Liver (tissue), 9 donors: ENCODE results near the gene ST14. TPM values are rescaled to one million over a fixed set of nuclear protein-coding genes. Genes with fewer than 3 reads are reported as not detected.

Experiments
- DNase-seq: peaks from one replicate; pipeline ENCODE4 v3.0.0-alpha.2; 2017; ENCODE audit warnings: low spot score
- H3K27ac ChIP-seq, 2 donors: one replicate each; pipeline ENCODE4 v1.7.0; 2013; ENCODE audit warnings: inconsistent platforms in 2 of 2, low read length in 2 of 2, control low read depth in 1 of 2, low read depth in 1 of 2, mild to moderate bottlenecking in 1 of 2
- H3K27me3 ChIP-seq, 4 donors: one replicate each; pipeline versions ENCODE4 v1.6.1 to v1.7.0; 2013; ENCODE audit warnings: low read length in 3 of 4, inconsistent platforms in 1 of 4, mild to moderate bottlenecking in 1 of 4, moderate library complexity in 1 of 4; ENCODE audit not compliant: control insufficient read depth in 4 of 4, insufficient read depth in 4 of 4
- H3K36me3 ChIP-seq, 4 donors: one replicate each; pipeline versions ENCODE4 v1.6.1 to v1.7.0; 2013; ENCODE audit warnings: low read length in 3 of 4, mild to moderate bottlenecking in 3 of 4, low read depth in 1 of 4, moderate library complexity in 1 of 4; ENCODE audit not compliant: control insufficient read depth in 4 of 4, insufficient read depth in 3 of 4
- H3K4me1 ChIP-seq, 4 donors: one replicate each; pipeline versions ENCODE4 v1.6.1 to v1.7.0; 2013; ENCODE audit warnings: low read length in 3 of 4, mild to moderate bottlenecking in 3 of 4, moderate library complexity in 1 of 4; ENCODE audit not compliant: control insufficient read depth in 4 of 4, insufficient read depth in 4 of 4
- H3K4me3 ChIP-seq, 3 donors: one replicate each; pipeline versions ENCODE4 v1.6.1 to v1.7.0; 2013; ENCODE audit warnings: low read length in 3 of 3, control low read depth in 1 of 3, low read depth in 1 of 3, mild to moderate bottlenecking in 1 of 3
- H3K9ac ChIP-seq, 2 donors: one replicate each; pipeline ENCODE4 v1.7.0; 2013; ENCODE audit warnings: low read length in 2 of 2, mild to moderate bottlenecking in 2 of 2, moderate library complexity in 2 of 2, control low read depth in 1 of 2, low read depth in 1 of 2
- H3K9me3 ChIP-seq, 4 donors: one replicate each; pipeline versions ENCODE4 v1.6.1 to v1.7.0; 2013; ENCODE audit warnings: low read length in 3 of 4; ENCODE audit not compliant: control insufficient read depth in 4 of 4
- CTCF ChIP-seq: fragments of 150-350 bp; IDR thresholded peaks from 2 replicates; pipeline ENCODE4 v1.5.1; 2017; ENCODE audit warnings: improper control_type of control experiment, low read depth, low read length; ENCODE audit not compliant: missing input control
- FOXA1 ChIP-seq: IDR thresholded peaks from 2 replicates; pipeline ENCODE4 v1.6.1; 2016; ENCODE audit warnings: antibody characterized with exemption
- FOXA2 ChIP-seq: IDR thresholded peaks from 2 replicates; pipeline ENCODE4 v1.6.1; 2016; ENCODE audit warnings: antibody characterized with exemption
- GABPA ChIP-seq, 2 donors: IDR thresholded peaks in 1 of 2; conservative IDR thresholded peaks in 1 of 2; 2 replicates each; pipeline ENCODE4 v1.6.1; 2016; ENCODE audit warnings: antibody characterized with exemption in 2 of 2, mild to moderate bottlenecking in 1 of 2, moderate library complexity in 1 of 2
- HNF4A ChIP-seq, 2 donors: conservative IDR thresholded peaks; 2 replicates each; pipeline ENCODE4 v1.6.1; 2016; ENCODE audit warnings: antibody characterized with exemption in 2 of 2, mild to moderate bottlenecking in 2 of 2
- HNF4G ChIP-seq: IDR thresholded peaks from 2 replicates; pipeline ENCODE4 v1.6.1; 2016; ENCODE audit warnings: antibody characterized with exemption
- JUND ChIP-seq, 2 donors: IDR thresholded peaks; 2 replicates each; pipeline ENCODE4 v1.6.1; 2016; ENCODE audit warnings: antibody characterized with exemption in 2 of 2
- REST ChIP-seq: IDR thresholded peaks from 2 replicates; pipeline ENCODE4 v1.6.1; 2016; ENCODE audit warnings: antibody characterized with exemption, mild to moderate bottlenecking
- RXRA ChIP-seq, 2 donors: IDR thresholded peaks; 2 replicates each; pipeline ENCODE4 v1.6.1; 2017 to 2018; ENCODE audit warnings: antibody characterized with exemption in 2 of 2, mild to moderate bottlenecking in 1 of 2
- SP1 ChIP-seq: IDR thresholded peaks from 2 replicates; pipeline ENCODE4 v1.6.1; 2018; ENCODE audit warnings: antibody characterized with exemption, mild to moderate bottlenecking
- TAF1 ChIP-seq: conservative IDR thresholded peaks from 2 replicates; pipeline ENCODE4 v1.6.1; 2016; ENCODE audit warnings: antibody characterized with exemption, mild to moderate bottlenecking
- YY1 ChIP-seq: IDR thresholded peaks from 2 replicates; pipeline ENCODE4 v1.6.1; 2016; ENCODE audit warnings: antibody characterized with exemption, mild to moderate bottlenecking
- ZBTB33 ChIP-seq: IDR thresholded peaks from 2 replicates; pipeline ENCODE4 v1.6.1; 2016; ENCODE audit warnings: antibody characterized with exemption
- WGBS: extraction: QIAGEN DNeasy Blood & Tissue Kit; methylation state at CpG from one replicate; pipeline ENCODE4 v1.1.7; 2013; 5-methylcytosine and 5-hydroxymethylcytosine counted together
- polyA plus RNA-seq, 2 donors: library from polyadenylated mRNA; stranded (reverse) in 1 of 2; unstranded in 1 of 2; fragments of 200-250 nt in 1 of 2; fragments of >200 nt in 1 of 2; fragmentation: Nextera tagmentation in 1 of 2; extraction: Ambion mirVana in 1 of 2; gene quantifications; one replicate each; pipeline versions ENCODE4 v1.2.1 to v1.2.3, GENCODE V29; 2013 to 2015
- total RNA-seq, 2 donors: library from RNA; depleted of rRNA; stranded (reverse); fragments of >200 nt; gene quantifications; one replicate each; pipeline ENCODE4 v1.2.3, GENCODE V29; 2014
- TF ChIP-seq, protein P1 (sequence below): IDR thresholded peaks from 2 replicates; pipeline ENCODE4 v1.6.1; 2016; ENCODE audit warnings: antibody characterized with exemption
- TF ChIP-seq, protein P2 (sequence below): IDR thresholded peaks from 2 replicates; pipeline ENCODE4 v1.6.1; 2016; ENCODE audit warnings: antibody characterized with exemption
- donor health status: healthy.
- donor health status: healthy.
- donor health status: healthy.
- donor health status: healthy.
- donor health status: healthy.

The ST14 gene
- total and polyA plus RNA-seq, 4 donors = 2.8 to 5.9 (median 4.5) TPM

DNA sequence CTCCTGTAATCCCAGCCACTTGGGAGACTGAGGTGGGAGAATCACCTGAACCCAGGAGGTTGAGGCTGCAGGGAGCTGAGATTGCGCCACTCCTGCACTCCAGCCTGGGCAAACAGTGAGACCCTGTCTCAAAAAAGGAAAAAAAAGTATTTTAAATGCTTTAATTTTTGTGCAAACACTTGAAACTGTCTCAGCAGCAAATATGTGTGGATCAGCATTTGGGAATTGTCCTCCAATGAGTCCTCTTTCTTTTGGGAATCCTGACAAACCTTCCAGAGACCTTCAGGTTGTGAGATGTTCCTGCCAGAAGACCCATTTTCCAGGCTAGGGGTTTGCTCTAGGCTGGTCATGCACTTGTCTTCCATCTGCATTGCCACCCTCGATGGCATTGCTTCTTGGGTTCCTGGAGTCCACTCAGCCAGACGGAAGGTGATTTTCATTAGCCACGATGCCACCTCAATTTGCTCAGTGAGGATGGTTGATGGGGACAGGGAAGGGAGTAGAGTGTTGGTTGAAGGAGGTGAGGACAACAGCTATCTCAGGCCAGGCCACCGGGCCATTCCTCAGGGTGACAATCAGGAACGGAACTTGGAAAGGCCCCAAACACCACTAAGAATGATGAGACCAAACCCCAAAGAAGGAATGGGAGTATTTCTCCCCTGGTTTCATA is 55.4 kb downstream of the ST14 start (continued):
- TF ChIP-seq CTCF (no peak), REST (no peak), TAF1 (no peak), FOXA1 (no peak)

- no peak overlapping the region for H3K27ac ChIP-seq
- H3K9me3 ChIP-seq = no peaks in the 10 kb centered on the region
- TF ChIP-seq HNF4G (no peak), JUND (IDR thresholded peaks at IDR 0.05) (no peak), GABPA (IDR thresholded peaks at IDR 0.05 in 1 of 2, conservative IDR thresholded peaks at IDR 0.05 in 1 of 2) (no peak), HNF4A (conservative IDR thresholded peaks at IDR 0.05) (no peak), FOXA2 (no peak), ZBTB33 (no peak), CTCF (no peak), YY1 (no peak), SP1 (no peak), RXRA (IDR thresholded peaks at IDR 0.05) (no peak)
- TF ChIP-seq, protein P1, sequence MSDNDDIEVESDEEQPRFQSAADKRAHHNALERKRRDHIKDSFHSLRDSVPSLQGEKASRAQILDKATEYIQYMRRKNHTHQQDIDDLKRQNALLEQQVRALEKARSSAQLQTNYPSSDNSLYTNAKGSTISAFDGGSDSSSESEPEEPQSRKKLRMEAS = no peak
- TF ChIP-seq, protein P2, sequence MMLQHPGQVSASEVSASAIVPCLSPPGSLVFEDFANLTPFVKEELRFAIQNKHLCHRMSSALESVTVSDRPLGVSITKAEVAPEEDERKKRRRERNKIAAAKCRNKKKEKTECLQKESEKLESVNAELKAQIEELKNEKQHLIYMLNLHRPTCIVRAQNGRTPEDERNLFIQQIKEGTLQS = no peak
- H3K36me3 ChIP-seq = no peaks in the 10 kb centered on the region
- H3K27me3 ChIP-seq = no peaks in the 10 kb centered on the region
- no peak for DNase-seq
- H3K9ac ChIP-seq = no peak overlapping the region
- WGBS = 74% methylated on average over 13 of the region's 13 CpGs
- H3K4me3 ChIP-seq = no peak overlapping the region
- peaks cover 0 to 3% (median 0%) of the 10 kb centered on the region in 4 donors for H3K4me1 ChIP-seq
Observed at GRCh38 chr11:130215531-130216220, 56.1 kb downstream of the ST14 start.
